ENCODE data around the gene SH3RF3. TPM values are rescaled to one million over a fixed set of nuclear protein-coding genes. Genes with fewer than 3 reads are reported as not detected.

SH3RF3 gene
- total RNA-seq, 1 experiment from 2014 or later, result not detected

DNA sequence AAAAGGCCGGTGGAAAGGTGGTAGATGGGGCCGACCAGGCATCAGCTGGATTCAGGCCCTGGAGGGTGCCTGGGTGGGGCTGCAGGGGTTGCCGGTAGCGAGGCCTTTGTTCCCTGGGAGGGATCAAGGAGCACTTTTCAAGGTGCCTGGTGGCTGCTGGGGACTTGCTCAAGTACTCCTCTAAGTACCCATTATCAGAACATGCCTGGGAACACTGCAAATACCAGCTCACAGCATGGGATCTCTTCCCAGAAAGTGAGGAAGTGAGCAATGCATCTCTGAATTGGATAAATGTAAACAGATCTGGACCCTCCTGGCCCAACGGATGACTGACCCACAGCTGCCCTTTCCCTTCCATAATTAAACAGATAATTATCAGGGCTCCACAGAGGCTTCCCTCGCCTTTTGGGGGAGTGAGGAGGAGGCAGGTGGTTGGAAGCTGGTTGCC is 210.5 kb downstream of the SH3RF3 start:
- Histone ChIP-seq H3K27ac (ENCODE audit: low read depth, low read length) (no peak overlapping the region), H3K4me2 (ENCODE audit: low read length) (no peak overlapping the region), H3K9me3 (ENCODE audit: control insufficient read depth in 1 of 2, insufficient read depth in 1 of 2, low read depth in 1 of 2, low read length in 2 of 2) (no peaks in the 10 kb centered on the region), H3K27me3 (ENCODE audit: insufficient read depth, low read length) (no peaks in the 10 kb centered on the region; the same call in 1 of the 2 replicates), H3K79me2 (ENCODE audit: insufficient read depth, low read length) (no peaks in the 10 kb centered on the region), H4K20me1 (ENCODE audit: insufficient read depth) (no peaks in the 10 kb centered on the region), H3K4me1 (ENCODE audit: control insufficient read depth in 1 of 2, insufficient read depth in 2 of 2, low read length in 2 of 2) (peaks cover 0 to 6% of the 10 kb centered on the region in 2 experiments; a peak in 1 of 4 replicates), H3K4me3 (replicated peaks in 1 of 2; ENCODE audit: low read depth in 1 of 2, low read length in 2 of 2) (no peak overlapping the region), H3K9me2 (ENCODE audit: insufficient read depth) (no peaks in the 10 kb centered on the region), H3K9ac (ENCODE audit: low read length) (no peak overlapping the region), H3K36me3 (ENCODE audit: control insufficient read depth in 1 of 2, insufficient read depth in 2 of 2, low read length in 2 of 2) (no peaks in the 10 kb centered on the region), H2AFZ (ENCODE audit: low read depth, low read length, poor library complexity, severe bottlenecking) (no peak overlapping the region)
- no peak for DNase-seq (ENCODE audit: low read depth, low spot score)
- intact Hi-C loops (cut with micrococcal nuclease), result no loop called here
- TF ChIP-seq JUND (IDR thresholded peaks at IDR 0.05), result no peak
- no peak for TF ChIP-seq FOSL1 (IDR thresholded peaks at IDR 0.05; ENCODE audit: low read depth)
- TF ChIP-seq YY1 (IDR thresholded peaks at IDR 0.05; ENCODE audit: extremely low read depth, insufficient replicate concordance, low read depth, low read length), result no peak
- no peak for TF ChIP-seq POLR2AphosphoS5 (IDR thresholded peaks at IDR 0.05; ENCODE audit: low read depth, low read length)
- no peak for TF ChIP-seq ZFX (IDR thresholded peaks at IDR 0.05)
- no peak for TF ChIP-seq RAD21 (IDR thresholded peaks at IDR 0.05; ENCODE audit: low read depth)
- TF ChIP-seq EGR1 (IDR thresholded peaks at IDR 0.05; ENCODE audit: low read depth), result no peak
- no peak for TF ChIP-seq MAX (IDR thresholded peaks at IDR 0.05)
- TF ChIP-seq, protein P1, sequence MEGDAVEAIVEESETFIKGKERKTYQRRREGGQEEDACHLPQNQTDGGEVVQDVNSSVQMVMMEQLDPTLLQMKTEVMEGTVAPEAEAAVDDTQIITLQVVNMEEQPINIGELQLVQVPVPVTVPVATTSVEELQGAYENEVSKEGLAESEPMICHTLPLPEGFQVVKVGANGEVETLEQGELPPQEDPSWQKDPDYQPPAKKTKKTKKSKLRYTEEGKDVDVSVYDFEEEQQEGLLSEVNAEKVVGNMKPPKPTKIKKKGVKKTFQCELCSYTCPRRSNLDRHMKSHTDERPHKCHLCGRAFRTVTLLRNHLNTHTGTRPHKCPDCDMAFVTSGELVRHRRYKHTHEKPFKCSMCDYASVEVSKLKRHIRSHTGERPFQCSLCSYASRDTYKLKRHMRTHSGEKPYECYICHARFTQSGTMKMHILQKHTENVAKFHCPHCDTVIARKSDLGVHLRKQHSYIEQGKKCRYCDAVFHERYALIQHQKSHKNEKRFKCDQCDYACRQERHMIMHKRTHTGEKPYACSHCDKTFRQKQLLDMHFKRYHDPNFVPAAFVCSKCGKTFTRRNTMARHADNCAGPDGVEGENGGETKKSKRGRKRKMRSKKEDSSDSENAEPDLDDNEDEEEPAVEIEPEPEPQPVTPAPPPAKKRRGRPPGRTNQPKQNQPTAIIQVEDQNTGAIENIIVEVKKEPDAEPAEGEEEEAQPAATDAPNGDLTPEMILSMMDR (IDR thresholded peaks at IDR 0.05 in 2 of 3, conservative IDR thresholded peaks at IDR 0.05 in 1 of 3; ENCODE audit: borderline replicate concordance in 1 of 3, insufficient read depth in 1 of 3, low read depth in 2 of 3, low read length in 2 of 3), result no peak
- no peak for TF ChIP-seq REST (IDR thresholded peaks at IDR 0.05; ENCODE audit: low read depth)
- no peak for TF ChIP-seq EZH2phosphoT487 (IDR thresholded peaks at IDR 0.05; ENCODE audit: borderline replicate concordance)
- no peak for TF ChIP-seq SP1 (IDR thresholded peaks at IDR 0.05; ENCODE audit: low read depth)
- TF ChIP-seq TCF7L2 (IDR thresholded peaks at IDR 0.05; ENCODE audit: borderline replicate concordance, extremely low read depth, insufficient read depth, insufficient read length), result no peak
- CTCF ChIA-PET, result no interaction called here
- POLR2A ChIA-PET, result no interaction called here
- RAD21 ChIA-PET (ENCODE audit: low non-redundant PET in 1 of 2, low total read pairs in 2 of 2, uncharacterized antibody in 2 of 2, unreplicated experiment in 2 of 2), result no interaction called here
- no TSS peak for BruUV-seq (replicated peaks)
- ATAC-seq, result no peak

Data from HCT116 (cell line).